Measurements from ENCODE around the gene KIAA1671.

KIAA1671 gene

GRCh38 chr22:24953384-24954113 is 1.0 kb downstream of the KIAA1671 start:
- DNase-seq, result peak in 1 of 2 experiments; percentile 20

GRCh38 chr22:24954114-24954463 is 1.6 kb downstream of the KIAA1671 start:
- DNase-seq, result no peak

- DNase-seq, result no peak
These were observed 2.3 kb downstream of the KIAA1671 start for GRCh38 chr22:24954856-24955255.

- DNase-seq, result no peak
These were observed 4.5 kb downstream of the KIAA1671 start for GRCh38 chr22:24957043-24957442.

GRCh38 chr22:24961217-24961844 is 8.8 kb downstream of the KIAA1671 start:
- DNase-seq, result no peak

GRCh38 chr22:24962094-24962493 is 9.6 kb downstream of the KIAA1671 start:
- DNase-seq, result no peak

- no peak for DNase-seq
These were observed 10.3 kb downstream of the KIAA1671 start for GRCh38 chr22:24962835-24963234.

GRCh38 chr22:24964441-24964840 is 11.9 kb downstream of the KIAA1671 start:
- no peak for DNase-seq

GRCh38 chr22:24965822-24966626 is 13.5 kb downstream of the KIAA1671 start:
- DNase-seq, result no peak

- DNase-seq, result no peak
These were observed 15.6 kb downstream of the KIAA1671 start for GRCh38 chr22:24968066-24968561.

- no peak for DNase-seq
These were observed 17.2 kb downstream of the KIAA1671 start for GRCh38 chr22:24969560-24970301.

- DNase-seq, result no peak
These were observed 19.9 kb downstream of the KIAA1671 start for GRCh38 chr22:24972369-24972768.

- no peak for DNase-seq
These were observed 21.4 kb downstream of the KIAA1671 start for GRCh38 chr22:24973872-24974271.

GRCh38 chr22:24975125-24975640 is 22.7 kb downstream of the KIAA1671 start:
- DNase-seq, result no peak

- DNase-seq, result no peak
These were observed 23.4 kb downstream of the KIAA1671 start for GRCh38 chr22:24975813-24976341.

GRCh38 chr22:24976442-24977218 is 24.1 kb downstream of the KIAA1671 start:
- DNase-seq, result no peak

GRCh38 chr22:24977370-24978221 is 25.1 kb downstream of the KIAA1671 start:
- no peak for DNase-seq

- no peak for DNase-seq
These were observed 25.8 kb downstream of the KIAA1671 start for GRCh38 chr22:24978308-24978707.

GRCh38 chr22:24981066-24981465 is 28.6 kb downstream of the KIAA1671 start:
- DNase-seq, result no peak

GRCh38 chr22:24981656-24982055 is 29.1 kb downstream of the KIAA1671 start:
- no peak for DNase-seq
